ENCODE data around the gene ST6GALNAC6.

GRCh38 chr9:127847833-127848755 is 51.3 kb downstream of the ST6GALNAC6 start:
- no peak for TF ChIP-seq EZH2 (IDR thresholded peaks at IDR 0.05; ENCODE audit: borderline replicate concordance)
- no peak for TF ChIP-seq CTCF (IDR thresholded peaks at IDR 0.05; ENCODE audit: poor library complexity)
